CD4-positive, alpha-beta T cell (primary cell): Measurements from ENCODE around the gene CEP104. TPM values are rescaled to one million over a fixed set of nuclear protein-coding genes. Genes with fewer than 3 reads are reported as not detected.

ENCODE experiments used
- ATAC-seq: fragments of 200-7000 bp; cut with Tn5 transposase; one replicate; pipeline ENCODE4 v1.10.0; 2022; ENCODE audit warnings: mild to moderate bottlenecking; ENCODE audit not compliant: poor library complexity
- CTCF ChIA-PET: fragments of 350-600 bp; sonication (Branson Sonifier 250); formaldehyde crosslinking; loops from one replicate; lab custom pipeline; 2021; ENCODE audit warnings: antibody characterized with exemption, inconsistent platforms; lab: Charles Lee
- POLR2A ChIA-PET: fragments of 350-600 bp; sonication (Branson Sonifier 250); formaldehyde crosslinking; loops from one replicate; lab custom pipeline; 2021; ENCODE audit warnings: antibody characterized with exemption, inconsistent platforms; lab: Charles Lee
- DNase-seq, 14 experiments: peaks; one replicate each; pipeline ENCODE4 v3.0.0-alpha.2; 2013 to 2020; ENCODE audit warnings: mixed read lengths in 2 of 14
- H3K27ac ChIP-seq, 2 donors: one replicate each; pipeline versions ENCODE4 v1.5.1 to v1.7.0; 2013; ENCODE audit warnings: low read length in 2 of 2, low read depth in 1 of 2, mild to moderate bottlenecking in 1 of 2
- H3K27me3 ChIP-seq, 2 experiments: 1 replicate in 1 of 2; 2 replicates in 1 of 2; pipeline versions ENCODE4 v1.6.1 to v1.7.0; 2013; ENCODE audit warnings: low read length in 2 of 2, control low read depth in 1 of 2, mild to moderate bottlenecking in 1 of 2, moderate library complexity in 1 of 2; ENCODE audit not compliant: insufficient read depth in 2 of 2, control insufficient read depth in 1 of 2
- H3K36me3 ChIP-seq: one replicate; pipeline ENCODE4 v1.6.1; 2013; ENCODE audit warnings: low read length, control low read depth; ENCODE audit not compliant: insufficient read depth
- H3K4me1 ChIP-seq: one replicate; pipeline ENCODE4 v1.6.1; 2013; ENCODE audit warnings: low read length, control low read depth; ENCODE audit not compliant: insufficient read depth
- H3K4me3 ChIP-seq: one replicate; pipeline ENCODE4 v1.5.1; 2013; ENCODE audit warnings: mild to moderate bottlenecking, low read length, moderate library complexity
- H3K9me3 ChIP-seq, 2 experiments: 1 replicate in 1 of 2; 2 replicates in 1 of 2; pipeline versions ENCODE4 v1.6.1 to v1.7.0; 2013; ENCODE audit warnings: low read length in 2 of 2, mild to moderate bottlenecking in 2 of 2, control low read depth in 1 of 2, moderate library complexity in 1 of 2; ENCODE audit not compliant: control insufficient read depth in 1 of 2, insufficient read depth in 1 of 2
- H3K27ac Mint-ChIP-seq: one replicate; pipeline ENCODE4 v1.8.0; 2020; ENCODE audit warnings: mixed read lengths
- H3K27me3 Mint-ChIP-seq: one replicate; pipeline ENCODE4 v1.8.0; 2021; ENCODE audit warnings: mixed read lengths
- H3K36me3 Mint-ChIP-seq: one replicate; pipeline ENCODE4 v1.8.0; 2021; ENCODE audit warnings: low read depth, mixed read lengths
- H3K4me1 Mint-ChIP-seq: one replicate; pipeline ENCODE4 v1.8.0; 2021; ENCODE audit warnings: low read depth, mixed read lengths
- H3K4me3 Mint-ChIP-seq: one replicate; pipeline ENCODE4 v1.8.0; 2020; ENCODE audit warnings: mild to moderate bottlenecking, mixed read lengths
- H3K9me3 Mint-ChIP-seq: one replicate; pipeline ENCODE4 v1.8.0; 2020; ENCODE audit warnings: mixed read lengths
- CTCF ChIP-seq: fragments of 200-600 bp; IDR thresholded peaks from one replicate; pipeline ENCODE4 v1.8.0; 2022; ENCODE audit warnings: antibody characterized with exemption, mild to moderate bottlenecking
- intact Hi-C, 2 experiments: fragments of 100-400 bp; cut with DNase I in 1 of 2; cut with micrococcal nuclease in 1 of 2; formaldehyde crosslinking; loops; one replicate each; pipeline versions ENCODE4 v1.15.1 to v1.9.0; 2023 to 2025; cut with DNase I, micrococcal nuclease
- total RNA-seq, 174 experiments: library from RNA in 2 of 174; stranded (reverse) in 2 of 174; gene quantifications; one replicate each; pipeline ENCODE4 v1.2.3 and lab custom pipeline; 2021 to 2026

Gene CEP104
- total RNA-seq, 2 experiments from 2014 or later, result 16.6 to 20.5 TPM

DNA sequence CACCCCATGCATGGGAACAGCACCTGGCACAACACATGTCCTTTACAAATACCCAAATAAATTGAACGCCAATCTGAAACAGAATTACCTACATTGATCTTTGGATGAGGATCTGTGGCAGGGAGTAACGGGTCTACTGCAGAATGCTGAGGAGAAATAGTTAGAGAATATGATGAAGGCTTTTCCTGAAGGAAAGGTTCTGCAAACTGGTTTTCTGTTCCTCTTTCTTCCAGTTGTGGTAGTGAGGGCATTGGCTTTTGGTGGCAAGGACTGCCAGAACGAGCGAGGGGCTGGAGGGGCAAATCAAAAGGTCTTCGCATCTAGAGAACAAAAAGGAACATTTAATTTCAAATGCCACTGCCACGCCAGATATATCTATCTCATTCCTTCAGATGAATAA, 19.8 kb downstream of the CEP104 start:
- H3K27ac ChIP-seq, result no peak overlapping the region
- H3K27ac Mint-ChIP-seq, result no peak overlapping the region
- DNase-seq, result no peak
- intact Hi-C loops, result no loop called here
- TF ChIP-seq CTCF, result no peak
- H3K9me3 Mint-ChIP-seq, result peaks cover 1% of the 10 kb centered on the region
- H3K36me3 ChIP-seq, result peaks cover 68% of the 10 kb centered on the region
- no peaks in the 10 kb centered on the region for H3K4me1 ChIP-seq
- H3K4me1 Mint-ChIP-seq, result no peaks in the 10 kb centered on the region
- no peak overlapping the region for H3K4me3 ChIP-seq
- POLR2A ChIA-PET, result no interaction called here
- H3K27me3 Mint-ChIP-seq, result no peaks in the 10 kb centered on the region
- no peak for ATAC-seq
- peaks cover 85% of the 10 kb centered on the region for H3K36me3 Mint-ChIP-seq
- no peaks in the 10 kb centered on the region for H3K27me3 ChIP-seq
- H3K4me3 Mint-ChIP-seq, result no peak overlapping the region
- CTCF ChIA-PET, result no interaction called here
- H3K9me3 ChIP-seq, result peaks cover 8 to 9% of the 10 kb centered on the region in 2 experiments

GRCh38 chr1:3836421-3836820, 20.6 kb downstream of the CEP104 start:
- peaks cover 70% of the 10 kb centered on the region for H3K36me3 ChIP-seq

GRCh38 chr1:3834701-3835100, 22.3 kb downstream of the CEP104 start:
- H3K27ac ChIP-seq, result no peak overlapping the region
- H3K4me3 ChIP-seq, result no peak overlapping the region
- no peak for ATAC-seq
- POLR2A ChIA-PET, result no interaction called here
- peaks cover 83% of the 10 kb centered on the region for H3K36me3 Mint-ChIP-seq
- H3K9me3 ChIP-seq, result peaks cover 8 to 9% of the 10 kb centered on the region in 2 experiments
- no peak for DNase-seq
- H3K4me1 Mint-ChIP-seq, result no peaks in the 10 kb centered on the region
- TF ChIP-seq CTCF, result no peak
- no peak overlapping the region for H3K27ac Mint-ChIP-seq
- peaks cover 72% of the 10 kb centered on the region for H3K36me3 ChIP-seq
- H3K27me3 ChIP-seq, result no peaks in the 10 kb centered on the region
- intact Hi-C loops, result no loop called here
- CTCF ChIA-PET, result no interaction called here
- H3K4me1 ChIP-seq, result no peaks in the 10 kb centered on the region
- peaks cover 1% of the 10 kb centered on the region for H3K9me3 Mint-ChIP-seq
- no peaks in the 10 kb centered on the region for H3K27me3 Mint-ChIP-seq
- no peak overlapping the region for H3K4me3 Mint-ChIP-seq

More at GRCh38 chr1:3836421-3836820, 20.6 kb downstream of the CEP104 start:
- peaks cover 86% of the 10 kb centered on the region for H3K36me3 Mint-ChIP-seq
- peaks cover 1% of the 10 kb centered on the region for H3K9me3 Mint-ChIP-seq
- ChIA-PET CTCF (interaction anchor here (0.7 kb wide), 1 partner anchor 399 kb away, joined by 3 read pairs; no protein-coding TSS in a partner anchor), POLR2A (no interaction called here)
- no peak overlapping the region for H3K4me3 Mint-ChIP-seq
- H3K4me3 ChIP-seq, result no peak overlapping the region
- intact Hi-C loops, result no loop called here
- H3K4me1 Mint-ChIP-seq, result no peaks in the 10 kb centered on the region
- H3K27ac Mint-ChIP-seq, result no peak overlapping the region
- peaks cover 8 to 9% of the 10 kb centered on the region in 2 experiments for H3K9me3 ChIP-seq
- no peaks in the 10 kb centered on the region for H3K4me1 ChIP-seq
- H3K27ac ChIP-seq, result no peak overlapping the region
- no peak for TF ChIP-seq CTCF
- no peak for ATAC-seq
- DNase-seq, result no peak
- no peaks in the 10 kb centered on the region for H3K27me3 Mint-ChIP-seq
- H3K27me3 ChIP-seq, result no peaks in the 10 kb centered on the region
